Measurements from ENCODE around the gene MAMDC2. TPM values are rescaled to one million over a fixed set of nuclear protein-coding genes. Genes with fewer than 3 reads are reported as not detected.

MAMDC2 gene
- total and polyA plus RNA-seq, 2 of the 4 experiments (the other 2 are of a cell fraction): 5.0 to 5.2 TPM

- Histone ChIP-seq H3K4ac (ENCODE audit: low read depth, low read length) (no peak overlapping the region), H4K8ac (ENCODE audit: low read depth in 2 of 2, low read length in 2 of 2) (no peak overlapping the region), H3K18ac (ENCODE audit: low read depth, low read length) (no peak overlapping the region), H3K4me3 (ENCODE audit: insufficient read depth, low read depth, low read length) (no peak overlapping the region), H2BK15ac (ENCODE audit: low read depth, low read length) (no peak overlapping the region), H3K9me1 (ENCODE audit: insufficient read depth, low read length) (no peaks in the 10 kb centered on the region), H2BK5ac (ENCODE audit: low read depth, low read length, poor library complexity, severe bottlenecking) (no peak overlapping the region), H2BK20ac (ENCODE audit: low read depth, low read length) (no peak overlapping the region), H3K27ac (ENCODE audit: insufficient read depth, low read length) (no peak overlapping the region), H3K23ac (ENCODE audit: low read depth, low read length) (no peak overlapping the region), H3K56ac (ENCODE audit: extremely low read depth, insufficient read depth, low read length) (no peak overlapping the region), H3K14ac (replicated peaks; ENCODE audit: low read depth, low read length) (no peak overlapping the region), H3K36me3 (ENCODE audit: control insufficient read depth, insufficient read depth, low read length) (no peaks in the 10 kb centered on the region), H4K5ac (ENCODE audit: low read depth, low read length) (no peak overlapping the region), H4K91ac (ENCODE audit: insufficient read depth, low read depth, low read length) (no peak overlapping the region), H2AFZ (replicated peaks; ENCODE audit: low read length, poor library complexity) (no peak overlapping the region), H2BK120ac (ENCODE audit: low read depth, low read length) (no peak overlapping the region), H4K20me1 (ENCODE audit: insufficient read depth, low read length) (no peaks in the 10 kb centered on the region; the same call in 1 of the 2 replicates), H3K9me3 (ENCODE audit: control insufficient read depth, insufficient read depth, low read length) (no peaks in the 10 kb centered on the region), H3K4me2 (ENCODE audit: low read depth, low read length) (no peak overlapping the region), H2AK9ac (replicated peaks; ENCODE audit: low read depth, low read length, poor library complexity) (no peak overlapping the region), H3K9ac (ENCODE audit: low read depth, low read length) (no peak overlapping the region), H2AK5ac (ENCODE audit: low read depth, low read length) (no peak overlapping the region), H3K4me1 (ENCODE audit: control insufficient read depth, insufficient read depth, low read length) (peaks cover 5% of the 10 kb centered on the region; the same call in 1 of the 2 replicates), H3K79me1 (ENCODE audit: low read depth in 1 of 2, low read length in 2 of 2) (no peaks in the 10 kb centered on the region), H3K27me3 (ENCODE audit: control insufficient read depth, insufficient read depth, low read length) (no peaks in the 10 kb centered on the region)
- WGBS, 2 experiments (ENCODE audit: extremely low coverage in 2 of 2, insufficient read length in 1 of 2): no CpG with 5 or more reads among the region's 3 CpGs
- no peak for DNase-seq
- in situ Hi-C loops (cut with MboI; ENCODE audit: low sequenced_read_pairs): no loop called here
- POLR2A ChIA-PET (ENCODE audit: unreplicated experiment): no interaction called here
- dilution Hi-C loops (cut with HindIII; ENCODE audit: low sequenced_read_pairs, unreplicated experiment): no loop called here
- BruUV-seq (replicated peaks): no TSS peak
- ATAC-seq (ENCODE audit: low read depth): no peak
- intact Hi-C loops (cut with micrococcal nuclease): no loop called here
- no peak for TF ChIP-seq CHD1 (IDR thresholded peaks at IDR 0.05; ENCODE audit: low read depth, low read length)
- TF ChIP-seq CEBPB (IDR thresholded peaks at IDR 0.05; ENCODE audit: low read depth, low read length): no peak
- no peak for TF ChIP-seq RAD21 (IDR thresholded peaks at IDR 0.05; ENCODE audit: low read length)
- no peak for TF ChIP-seq RCOR1 (IDR thresholded peaks at IDR 0.05; ENCODE audit: insufficient replicate concordance, low read length)
- TF ChIP-seq USF2 (IDR thresholded peaks at IDR 0.05; ENCODE audit: low read depth, low read length): no peak
- TF ChIP-seq MXI1 (IDR thresholded peaks at IDR 0.05; ENCODE audit: borderline replicate concordance, low read depth, low read length): no peak
- no peak for TF ChIP-seq BHLHE40 (IDR thresholded peaks at IDR 0.05; ENCODE audit: low read depth, low read length)
- TF ChIP-seq RFX5 (IDR thresholded peaks at IDR 0.05; ENCODE audit: low read depth, low read length): no peak
- TF ChIP-seq FOS (IDR thresholded peaks at IDR 0.05; ENCODE audit: low read depth, low read length): no peak
- TF ChIP-seq NFE2L2 (IDR thresholded peaks at IDR 0.05; ENCODE audit: low read depth, low read length): no peak
- TF ChIP-seq ELK1 (IDR thresholded peaks at IDR 0.05; ENCODE audit: borderline replicate concordance, low read depth, low read length): no peak
- no peak for TF ChIP-seq MAZ (IDR thresholded peaks at IDR 0.05; ENCODE audit: borderline replicate concordance, low read depth, low read length)
- TF ChIP-seq MAFK (IDR thresholded peaks at IDR 0.05; ENCODE audit: low read depth, low read length): no peak
- TF ChIP-seq POLR2A (IDR thresholded peaks at IDR 0.05; ENCODE audit: low read depth, low read length): no peak
- TF ChIP-seq CTCF (conservative IDR thresholded peaks at IDR 0.05; ENCODE audit: low read depth, low read length): no peak
- TF ChIP-seq SMC3 (IDR thresholded peaks at IDR 0.05; ENCODE audit: low read depth, low read length): no peak
- CTCF ChIA-PET: no interaction called here
Measured at GRCh38 chr9:70000469-70000868, 43.2 kb upstream of the MAMDC2 start.

All from IMR-90 (cell line).